ENCODE data around the gene ARHGAP15.

The ARHGAP15 gene

GRCh38 chr2:143345887-143346787 lies 216.9 kb downstream of the ARHGAP15 start:
- no peak for DNase-seq (ENCODE audit: low read depth)

- DNase-seq (ENCODE audit: low read depth), result no peak
These were observed 218.1 kb downstream of the ARHGAP15 start for GRCh38 chr2:143347271-143347695.

DNA sequence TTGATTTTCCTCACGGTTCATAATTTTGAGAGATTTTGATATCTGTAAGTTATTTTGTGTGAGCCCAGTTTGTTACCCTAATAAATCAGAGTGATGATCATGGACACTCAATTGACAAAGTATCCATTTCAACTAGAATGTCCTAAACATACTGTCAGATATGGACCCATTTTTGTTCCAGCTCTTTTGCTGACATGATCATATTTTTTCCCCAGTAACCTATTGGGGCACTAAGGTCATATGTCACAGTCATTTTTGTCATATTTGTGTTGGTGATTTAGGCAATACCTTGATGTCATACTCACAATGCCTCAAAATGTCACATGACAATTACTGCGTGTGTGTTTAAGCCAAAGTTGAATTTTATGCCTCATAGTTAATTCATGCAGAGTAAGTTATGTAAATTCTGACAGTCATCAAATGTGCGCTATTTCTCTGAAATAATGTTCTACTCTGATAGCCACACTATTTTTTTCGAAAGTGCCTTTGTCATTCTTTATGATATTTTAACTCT lies 218.7 kb downstream of the ARHGAP15 start:
- DNase-seq (ENCODE audit: low read depth), result no peak

GRCh38 chr2:143354050-143354750 lies 225.0 kb downstream of the ARHGAP15 start:
- no peak for DNase-seq (ENCODE audit: low read depth)

DNA sequence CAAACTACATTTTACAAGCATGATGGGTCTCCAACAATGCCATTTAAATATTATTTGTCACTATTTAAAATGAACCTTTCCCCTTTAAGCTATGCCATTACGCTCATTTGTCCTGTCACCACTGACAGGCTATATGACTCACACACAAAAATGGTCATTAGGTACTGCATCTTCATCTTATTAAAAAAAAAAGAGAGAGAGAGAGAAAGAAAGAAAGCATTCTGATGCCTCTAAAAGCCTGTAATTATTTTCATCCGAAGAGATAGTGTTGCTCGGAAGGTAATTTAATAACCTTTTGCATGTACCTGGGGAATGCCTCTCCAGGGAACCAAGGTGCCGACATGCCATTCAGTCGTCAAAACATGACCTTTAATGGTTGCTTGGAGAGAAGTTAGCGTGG lies 226.7 kb downstream of the ARHGAP15 start:
- no peak for DNase-seq (ENCODE audit: low read depth)

GRCh38 chr2:143356336-143356735 lies 227.1 kb downstream of the ARHGAP15 start:
- DNase-seq (ENCODE audit: low read depth), result no peak

DNA sequence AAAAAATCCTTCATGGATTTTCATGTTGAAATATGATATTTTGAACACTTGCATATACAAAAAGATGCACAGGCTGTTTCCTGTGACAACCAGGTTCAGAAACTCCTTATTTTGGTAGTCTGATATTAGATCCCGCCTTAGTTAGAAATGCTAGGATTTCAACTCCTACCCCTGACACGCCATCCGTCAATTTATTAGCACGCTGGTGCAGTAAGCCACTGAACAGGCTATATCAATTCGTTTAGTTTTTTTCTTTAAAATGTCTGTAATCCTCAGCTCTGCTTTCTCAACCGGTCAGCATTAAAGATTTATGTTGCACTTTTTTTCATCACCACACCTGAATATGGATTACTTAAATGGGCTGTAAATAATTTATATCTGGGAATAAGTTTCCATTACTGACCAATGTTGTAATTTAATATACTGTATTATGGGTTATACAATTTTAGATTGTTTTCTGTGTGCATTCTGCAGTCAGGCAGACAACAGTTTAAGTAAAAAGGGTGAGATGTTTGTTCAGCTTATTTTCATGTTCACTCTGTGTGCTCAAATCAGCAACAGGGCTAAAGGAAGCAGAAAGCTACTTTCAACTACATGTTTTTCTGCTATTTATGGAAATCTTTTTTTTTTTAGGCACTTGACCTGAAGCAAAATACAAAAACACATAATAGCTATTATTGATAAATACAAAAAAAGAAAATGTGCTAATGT lies 227.7 kb downstream of the ARHGAP15 start:
- no peak for DNase-seq (ENCODE audit: low read depth)

DNA sequence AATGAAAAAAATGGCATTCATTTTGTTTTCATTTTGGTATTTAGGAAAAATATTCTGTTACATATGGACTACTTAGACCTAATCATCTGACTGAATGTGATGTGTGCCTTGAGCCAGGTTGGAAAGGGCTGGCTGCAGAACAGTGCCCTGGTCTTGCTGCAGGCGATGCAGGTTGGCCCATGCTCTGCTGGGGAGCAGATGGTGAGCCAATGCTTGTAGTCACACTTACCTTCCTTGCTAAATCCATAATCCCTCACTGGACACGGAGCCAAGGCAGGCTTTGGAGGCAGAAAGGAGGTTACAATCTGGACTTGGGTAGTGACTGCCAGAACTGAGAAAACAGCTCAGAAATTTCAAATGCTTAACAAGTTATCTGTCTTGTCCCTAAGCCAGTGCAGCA lies 228.7 kb downstream of the ARHGAP15 start:
- no peak for DNase-seq (ENCODE audit: low read depth)

- DNase-seq (ENCODE audit: low read depth), result no peak
These were observed 232.1 kb downstream of the ARHGAP15 start for GRCh38 chr2:143361346-143361745.

- no peak for DNase-seq (ENCODE audit: low read depth)
These were observed 242.4 kb downstream of the ARHGAP15 start for GRCh38 chr2:143371616-143372015.

DNA sequence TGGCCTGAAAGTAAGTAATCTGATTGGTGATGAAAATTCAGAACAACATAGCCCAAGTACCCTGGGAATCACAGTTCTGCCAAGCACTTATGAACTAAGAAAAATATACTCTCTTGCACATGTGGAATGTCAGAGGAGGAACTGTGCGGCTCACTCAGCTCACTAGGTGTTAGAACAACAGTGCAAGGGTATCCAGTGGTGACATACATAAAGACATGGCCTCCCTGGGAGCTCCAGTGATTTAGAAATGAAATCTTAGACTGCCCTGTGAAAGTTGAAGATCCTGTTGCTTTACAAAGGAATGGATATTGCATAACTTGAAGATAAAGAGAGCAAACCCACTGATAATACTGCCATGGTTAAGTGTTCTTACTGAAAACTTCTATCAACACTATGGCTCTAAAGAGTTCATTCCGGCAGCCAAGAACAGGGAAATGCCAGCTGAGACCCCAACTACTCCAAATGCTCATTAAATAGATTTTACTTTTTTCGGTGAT lies 246.2 kb downstream of the ARHGAP15 start:
- DNase-seq (ENCODE audit: low read depth), result no peak

- DNase-seq (ENCODE audit: low read depth), result no peak
These were observed 249.8 kb downstream of the ARHGAP15 start for GRCh38 chr2:143378996-143379395.

GRCh38 chr2:143379955-143380354 lies 250.7 kb downstream of the ARHGAP15 start:
- DNase-seq (ENCODE audit: low read depth), result no peak

GRCh38 chr2:143382573-143382972 lies 253.4 kb downstream of the ARHGAP15 start:
- DNase-seq (ENCODE audit: low read depth), result no peak

DNA sequence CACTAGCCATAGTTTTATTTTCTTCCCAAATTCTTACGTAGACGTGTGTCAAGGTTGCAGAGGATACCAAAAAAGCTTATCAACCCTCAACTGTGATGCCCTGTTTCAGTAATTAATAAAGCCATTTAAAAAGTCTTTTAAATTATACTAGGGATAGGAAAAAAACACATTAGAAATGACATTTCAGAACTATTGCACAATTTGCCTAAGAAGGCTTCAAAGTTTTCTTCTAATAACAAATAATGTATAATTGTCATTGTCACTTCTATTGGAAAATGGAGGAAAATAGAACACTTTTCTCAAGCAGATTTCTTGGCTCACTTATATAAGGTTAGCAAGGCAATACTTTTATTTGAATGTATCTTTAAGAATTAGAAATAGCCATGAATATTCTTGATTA lies 253.8 kb downstream of the ARHGAP15 start:
- no peak for DNase-seq (ENCODE audit: low read depth)

GRCh38 chr2:143384111-143384510 lies 254.9 kb downstream of the ARHGAP15 start:
- no peak for DNase-seq (ENCODE audit: low read depth)

DNA sequence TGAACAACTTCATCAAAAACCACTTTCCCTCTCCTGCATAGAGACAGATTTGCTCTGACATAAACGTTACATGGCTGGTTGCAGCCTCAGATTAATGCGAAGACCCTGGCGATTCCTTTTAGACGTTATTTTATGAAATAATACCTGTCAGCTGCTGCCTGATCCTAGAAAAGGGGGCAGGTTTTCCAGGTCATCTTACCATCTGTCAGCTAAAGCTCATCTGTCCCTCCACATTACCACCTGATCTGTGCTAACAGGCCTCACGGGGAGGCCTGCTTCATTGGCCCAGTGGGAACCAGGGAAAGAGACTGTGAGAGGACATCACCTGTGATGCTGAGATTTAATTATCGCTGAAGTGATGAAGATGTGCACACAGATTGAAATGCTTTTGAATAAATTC lies 261.0 kb downstream of the ARHGAP15 start:
- DNase-seq (ENCODE audit: low read depth), result no peak

DNA sequence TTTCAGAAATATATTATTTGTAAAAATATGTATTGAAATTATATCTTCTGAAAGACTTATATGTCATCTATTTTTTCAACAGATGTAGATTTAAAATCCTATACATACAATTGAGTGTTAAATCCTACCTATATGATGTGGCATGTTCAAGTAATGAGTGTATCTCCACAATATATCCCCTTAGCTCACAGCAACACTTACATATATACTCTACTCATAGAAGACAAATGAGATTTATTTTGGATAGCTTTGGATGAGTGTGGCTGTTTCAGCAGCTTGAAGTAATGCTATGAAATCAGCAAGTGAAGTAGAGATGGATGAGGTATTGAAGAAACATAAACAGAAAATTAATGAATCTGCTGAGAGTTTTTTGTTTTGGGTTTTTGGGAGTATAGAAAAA lies 263.1 kb downstream of the ARHGAP15 start:
- DNase-seq (ENCODE audit: low read depth), result no peak

DNA sequence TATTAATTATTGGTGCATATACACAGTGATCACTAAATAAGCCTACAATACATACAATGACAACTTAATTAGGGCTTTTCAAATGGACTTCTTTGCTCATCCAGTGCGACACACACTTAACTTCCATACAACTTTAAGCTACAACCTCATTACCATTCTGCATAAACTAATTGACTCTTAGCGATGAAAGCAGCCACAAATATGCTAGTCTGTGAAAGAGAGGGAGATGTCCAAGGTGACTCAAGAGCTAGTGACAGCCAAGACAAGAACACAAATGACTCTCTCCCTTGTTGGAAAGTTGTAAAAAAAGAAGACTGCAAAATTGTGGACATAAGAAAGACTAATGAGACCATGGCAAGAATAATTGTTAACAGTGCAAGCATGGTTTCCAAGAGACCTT lies 264.8 kb downstream of the ARHGAP15 start:
- DNase-seq (ENCODE audit: low read depth), result no peak

DNA sequence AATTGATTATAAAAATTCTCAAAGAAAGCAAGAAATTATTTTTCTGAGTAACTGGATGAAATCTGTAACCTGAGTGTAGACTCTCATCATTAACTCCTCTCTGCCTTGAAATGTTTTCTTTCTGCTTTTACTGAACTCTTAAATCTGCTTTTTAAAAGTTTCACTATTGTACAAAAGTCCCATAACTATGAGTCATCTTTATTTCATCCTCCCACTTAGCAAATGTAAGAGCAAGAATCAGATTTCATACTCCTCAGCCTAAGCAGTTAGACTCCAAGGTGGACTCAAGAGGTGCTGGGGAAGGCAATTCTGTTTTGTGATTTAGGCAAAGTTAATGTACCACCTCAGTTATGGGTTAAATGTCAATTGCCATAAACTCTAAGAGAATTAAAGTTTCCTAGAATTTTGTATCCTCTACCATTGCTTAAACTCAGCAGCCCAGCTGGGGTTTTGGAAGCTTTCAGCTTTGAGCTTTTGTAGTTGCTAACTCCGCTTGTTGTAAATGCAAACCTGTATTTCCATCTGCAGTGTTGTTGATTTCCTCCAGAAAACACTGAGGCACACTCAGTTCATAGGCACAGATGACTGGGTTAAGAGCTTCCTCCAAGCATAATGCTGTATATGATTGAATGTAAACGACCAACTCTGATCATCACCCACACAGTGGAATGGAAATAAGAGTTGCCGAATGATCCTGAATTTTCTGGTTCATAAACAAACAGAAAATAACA lies 268.8 kb downstream of the ARHGAP15 start:
- no peak for DNase-seq (ENCODE audit: low read depth)

- no peak for DNase-seq (ENCODE audit: low read depth)
These were observed 269.6 kb downstream of the ARHGAP15 start for GRCh38 chr2:143398781-143399180.

DNA sequence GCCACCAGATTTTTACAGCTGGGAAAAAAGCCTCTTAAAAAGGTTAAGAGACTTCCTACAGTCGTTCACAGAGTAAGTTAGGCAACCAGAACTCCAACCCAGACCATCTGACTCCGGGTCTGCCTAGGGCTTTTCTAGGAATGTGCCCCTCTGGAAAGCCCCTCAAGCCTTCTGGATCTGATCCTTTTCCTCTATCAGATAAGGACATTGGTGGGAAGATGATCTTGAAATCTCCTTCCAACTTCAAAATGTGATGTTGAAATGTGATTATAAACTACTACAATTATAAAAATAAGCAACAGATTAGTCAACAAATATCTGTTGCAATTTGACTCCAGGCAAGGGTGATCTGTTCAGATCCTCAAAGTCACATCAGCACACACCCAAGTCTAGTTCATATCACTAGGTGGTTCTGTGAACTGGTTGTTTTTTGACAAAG lies 270.4 kb downstream of the ARHGAP15 start:
- no peak for DNase-seq (ENCODE audit: low read depth)

Data from T-helper 22 cell (primary cell).